DND-41 (cell line): Measurements from ENCODE around the gene NEURL1B.

Source experiments
- ATAC-seq: fragments of 200-7000 bp; cut with Tn5 transposase; 3 replicates; pipeline ENCODE4 v1.9.1; 2021; ENCODE audit warnings: low read depth; ENCODE audit not compliant: insufficient read depth
- DNase-seq: peaks from one replicate; pipeline ENCODE4 v3.0.0-alpha.2; 2020
- H2AFZ ChIP-seq: 2 replicates; pipeline ENCODE4 v1.6.0; 2012; ENCODE audit warnings: low read depth, low read length
- H3K27ac ChIP-seq: 2 replicates; pipeline ENCODE4 v1.5.1; 2012; ENCODE audit warnings: low read length, inconsistent platforms
- H3K27me3 ChIP-seq: fragments of 200-600 bp; sonication (generic); 2 replicates; pipeline ENCODE4 v1.6.0; 2012; ENCODE audit warnings: low read length, mild to moderate bottlenecking, inconsistent platforms; ENCODE audit not compliant: insufficient read depth, poor library complexity
- H3K36me3 ChIP-seq: 2 replicates; pipeline ENCODE4 v1.5.1; 2012; ENCODE audit warnings: low read length, inconsistent platforms; ENCODE audit not compliant: insufficient read depth
- H3K4me1 ChIP-seq: 2 replicates; pipeline ENCODE4 v1.5.1; 2012; ENCODE audit warnings: mild to moderate bottlenecking, low read length; ENCODE audit not compliant: insufficient read depth
- H3K4me2 ChIP-seq: 2 replicates; pipeline ENCODE4 v1.6.0; 2012; ENCODE audit warnings: mild to moderate bottlenecking, moderate library complexity, low read length, inconsistent platforms; ENCODE audit not compliant: insufficient read depth
- H3K4me3 ChIP-seq, 2 experiments: fragments of 200-600 bp in 1 of 2; shearing (Covaris generic) in 1 of 2; 2 replicates each; pipeline ENCODE4 v1.5.1; 2012 to 2016; ENCODE audit warnings: inconsistent platforms in 2 of 2, low read length in 2 of 2, mild to moderate bottlenecking in 2 of 2, low read depth in 1 of 2, moderate library complexity in 1 of 2
- H3K79me2 ChIP-seq: 2 replicates; pipeline ENCODE4 v1.6.0; 2012; ENCODE audit warnings: low read length, inconsistent platforms; ENCODE audit not compliant: insufficient read depth
- H3K9ac ChIP-seq: 2 replicates; pipeline ENCODE4 v1.6.0; 2012; ENCODE audit warnings: low read depth, mild to moderate bottlenecking, inconsistent platforms, low read length, moderate library complexity
- H3K9me3 ChIP-seq: 2 replicates; pipeline ENCODE4 v1.5.1; 2012; ENCODE audit warnings: low read length, moderate library complexity, mild to moderate bottlenecking, inconsistent platforms; ENCODE audit not compliant: insufficient read depth, severe bottlenecking
- H4K20me1 ChIP-seq: 2 replicates; pipeline ENCODE4 v1.6.0; 2012; ENCODE audit warnings: low read length; ENCODE audit not compliant: insufficient read depth
- CTCF ChIP-seq: IDR thresholded peaks from 2 replicates; pipeline ENCODE4 v1.5.1; 2012; ENCODE audit warnings: borderline replicate concordance, low read length, moderate library complexity, mild to moderate bottlenecking; ENCODE audit not compliant: poor library complexity, severe bottlenecking; ENCODE audit errors: extremely low read depth
- EZH2 ChIP-seq: IDR thresholded peaks from 3 replicates; pipeline ENCODE4 v1.6.1; 2012; ENCODE audit warnings: borderline replicate concordance, low read depth, mild to moderate bottlenecking, moderate library complexity, low read length, inconsistent platforms; ENCODE audit not compliant: severe bottlenecking

Gene NEURL1B

GRCh38 chr5:172716796-172717313 is 75.8 kb downstream of the NEURL1B start:
- peaks cover 2% of the 10 kb centered on the region for H3K27me3 ChIP-seq
- H3K27ac ChIP-seq: no peak overlapping the region
- ATAC-seq (peak; percentile 79), DNase-seq (peak; percentile 75)
- no peak overlapping the region for H3K9ac ChIP-seq
- H3K9me3 ChIP-seq: no peaks in the 10 kb centered on the region
- H3K4me2 ChIP-seq: no peak overlapping the region
- no peaks in the 10 kb centered on the region for H3K36me3 ChIP-seq
- no peaks in the 10 kb centered on the region for H4K20me1 ChIP-seq
- no peaks in the 10 kb centered on the region for H3K79me2 ChIP-seq
- no peak overlapping the region for H2AFZ ChIP-seq
- H3K4me3 ChIP-seq: no peak overlapping the region
- peaks cover 3% of the 10 kb centered on the region; the same call in 1 of the 2 replicates for H3K4me1 ChIP-seq
- TF ChIP-seq EZH2: no peak
- peak; percentile 87 for TF ChIP-seq CTCF

GRCh38 chr5:172717481-172718195 is 76.6 kb downstream of the NEURL1B start:
- ATAC-seq (no peak), DNase-seq (no peak)
- Histone ChIP-seq H4K20me1 (no peaks in the 10 kb centered on the region), H3K9me3 (no peaks in the 10 kb centered on the region), H3K36me3 (no peaks in the 10 kb centered on the region), H3K4me3 (no peak overlapping the region), H3K4me1 (peaks cover 3% of the 10 kb centered on the region; the same call in 1 of the 2 replicates), H3K4me2 (no peak overlapping the region), H2AFZ (no peak overlapping the region), H3K9ac (no peak overlapping the region), H3K79me2 (no peaks in the 10 kb centered on the region), H3K27me3 (peaks cover 6% of the 10 kb centered on the region), H3K27ac (no peak overlapping the region)
- TF ChIP-seq EZH2 (no peak), CTCF (no peak)

GRCh38 chr5:172718527-172719114 is 77.6 kb downstream of the NEURL1B start:
- no peaks in the 10 kb centered on the region for H3K9me3 ChIP-seq
- TF ChIP-seq EZH2 (no peak), CTCF (no peak)
- no peaks in the 10 kb centered on the region for H4K20me1 ChIP-seq
- no peak overlapping the region for H3K4me3 ChIP-seq
- peaks cover 6% of the 10 kb centered on the region for H3K27me3 ChIP-seq
- no peak overlapping the region for H3K27ac ChIP-seq
- no peaks in the 10 kb centered on the region for H3K36me3 ChIP-seq
- no peak overlapping the region for H3K9ac ChIP-seq
- ATAC-seq (no peak), DNase-seq (no peak)
- H3K79me2 ChIP-seq: no peaks in the 10 kb centered on the region
- H3K4me1 ChIP-seq: no peaks in the 10 kb centered on the region
- H3K4me2 ChIP-seq: no peak overlapping the region
- H2AFZ ChIP-seq: no peak overlapping the region
